Kasumi-1 (cell line): ENCODE results near the gene TSKU.

Experiments used
- DNase-seq, 2 experiments: peaks; one replicate each; lab custom pipeline; 2025; lab: John Stamatoyannopoulos, UW

The TSKU gene, protein sequence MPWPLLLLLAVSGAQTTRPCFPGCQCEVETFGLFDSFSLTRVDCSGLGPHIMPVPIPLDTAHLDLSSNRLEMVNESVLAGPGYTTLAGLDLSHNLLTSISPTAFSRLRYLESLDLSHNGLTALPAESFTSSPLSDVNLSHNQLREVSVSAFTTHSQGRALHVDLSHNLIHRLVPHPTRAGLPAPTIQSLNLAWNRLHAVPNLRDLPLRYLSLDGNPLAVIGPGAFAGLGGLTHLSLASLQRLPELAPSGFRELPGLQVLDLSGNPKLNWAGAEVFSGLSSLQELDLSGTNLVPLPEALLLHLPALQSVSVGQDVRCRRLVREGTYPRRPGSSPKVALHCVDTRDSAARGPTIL

DNA sequence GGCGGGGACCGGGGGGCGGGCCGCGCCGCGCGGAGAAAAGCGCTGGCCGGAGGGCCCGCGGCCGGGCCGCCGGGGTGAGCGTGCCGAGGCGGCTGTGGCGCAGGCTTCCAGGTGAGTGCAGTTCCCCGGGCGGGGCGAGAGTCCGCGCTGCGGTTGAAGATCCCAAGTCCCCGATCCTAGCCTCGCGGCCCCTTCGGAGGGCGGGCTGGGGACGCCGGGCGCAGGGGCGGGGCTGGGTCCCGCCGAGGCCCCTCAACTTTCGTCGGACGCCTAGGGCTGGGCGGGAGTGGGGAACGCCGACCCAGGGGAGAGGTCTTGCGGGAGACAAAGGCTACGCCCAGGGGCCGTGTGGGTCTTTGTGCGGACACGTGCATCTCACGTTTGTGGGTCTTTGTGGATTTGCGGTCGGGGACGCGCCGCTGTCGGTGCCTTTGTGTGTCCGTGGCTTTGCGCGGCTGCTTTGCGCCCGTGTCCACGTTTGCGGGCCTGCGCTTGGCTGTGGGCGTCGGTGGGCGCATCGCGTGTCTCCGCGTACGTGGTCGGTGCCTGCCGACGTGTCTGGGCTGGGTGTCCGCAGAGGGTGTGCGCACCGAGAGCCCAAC, at the start of gene TSKU:
Gene TSKU, plus strand, starts transcription at position 63 of the 602 bp plus-strand sequence. CDS start 12,261 bp downstream, outside the sequence.
- peak in 1 of 2 experiments; percentile 37 for DNase-seq

DNA sequence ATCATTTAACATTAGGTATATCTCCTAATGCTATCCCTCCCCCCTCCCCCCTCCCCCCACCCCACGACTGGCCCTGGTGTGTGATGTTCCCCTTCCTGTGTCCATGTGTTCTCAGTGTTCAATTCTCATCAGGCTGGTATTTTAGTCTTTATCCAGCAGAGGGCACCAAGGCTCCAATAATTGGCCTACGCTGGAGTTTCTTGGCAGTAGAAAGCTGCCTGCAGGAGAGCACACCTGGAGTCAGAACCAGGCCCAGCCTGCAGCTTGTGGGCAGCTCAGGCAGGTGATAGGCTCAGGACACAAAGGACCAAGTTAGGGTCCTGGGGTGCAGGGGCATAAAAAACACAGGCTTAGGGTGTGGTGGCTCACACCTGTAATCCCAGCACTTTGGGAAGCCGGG, 49.2 kb upstream of the TSKU start:
- peak; percentile 54 to 61 for DNase-seq

GRCh38 chr11:76734456-76735420, 48.4 kb upstream of the TSKU start:
- DNase-seq: no peak

DNA sequence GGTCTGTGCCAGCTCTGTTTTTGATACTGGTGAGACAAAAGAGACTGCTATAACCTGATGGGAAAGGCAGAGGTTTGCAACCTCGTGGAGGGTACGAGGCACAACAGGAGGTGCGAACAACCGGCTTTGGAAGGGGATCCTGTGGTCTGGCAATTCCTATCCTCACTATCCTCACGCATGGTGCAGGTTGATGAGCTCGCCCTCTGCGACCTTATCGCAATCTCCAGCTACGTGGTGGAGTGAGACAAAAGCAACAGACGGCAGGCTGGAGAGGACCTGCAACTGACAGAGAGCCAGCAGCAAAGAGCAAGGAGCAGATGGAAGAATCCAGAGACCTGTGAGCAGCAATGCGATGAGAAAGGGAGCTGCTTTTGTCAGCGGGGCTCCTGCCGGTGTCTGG, 47.3 kb upstream of the TSKU start:
- no peak for DNase-seq

GRCh38 chr11:76736266-76736665, 46.9 kb upstream of the TSKU start:
- DNase-seq: no peak

- no peak for DNase-seq
These were observed 46.2 kb upstream of the TSKU start for GRCh38 chr11:76736773-76737495.

DNA sequence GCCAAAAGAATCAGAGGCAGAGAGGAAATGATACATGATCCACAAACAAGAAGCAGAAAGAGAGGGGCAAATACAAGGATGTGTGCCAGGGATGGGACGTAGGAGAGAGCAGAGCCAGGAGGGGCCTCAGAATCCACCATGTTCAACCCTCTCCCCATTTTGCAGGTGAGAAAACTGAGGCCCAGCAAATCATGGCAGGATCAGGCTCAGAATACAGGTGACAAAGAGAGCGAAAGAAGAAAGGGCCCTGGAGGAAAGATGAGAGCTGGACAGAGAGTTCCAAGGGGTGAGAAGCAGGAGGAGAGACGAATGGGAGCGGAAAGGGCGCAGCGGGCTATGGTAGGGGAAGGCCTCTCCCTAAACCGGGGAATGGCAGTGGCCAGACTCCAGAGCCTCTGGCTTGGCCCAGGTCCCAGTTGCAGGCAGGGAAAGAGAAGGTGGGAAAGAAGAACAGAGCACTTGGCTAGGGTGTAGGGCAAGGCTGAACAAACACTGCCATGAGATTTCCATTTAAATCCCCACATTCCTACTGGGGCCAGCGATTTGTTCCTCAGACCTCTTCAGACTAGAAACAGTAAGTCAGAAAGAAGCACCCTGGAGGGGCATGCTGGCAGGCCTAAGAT, 44.4 kb upstream of the TSKU start:
- DNase-seq: no peak

GRCh38 chr11:76739798-76740197, 43.4 kb upstream of the TSKU start:
- no peak for DNase-seq

GRCh38 chr11:76740772-76741171, 42.4 kb upstream of the TSKU start:
- no peak for DNase-seq

DNA sequence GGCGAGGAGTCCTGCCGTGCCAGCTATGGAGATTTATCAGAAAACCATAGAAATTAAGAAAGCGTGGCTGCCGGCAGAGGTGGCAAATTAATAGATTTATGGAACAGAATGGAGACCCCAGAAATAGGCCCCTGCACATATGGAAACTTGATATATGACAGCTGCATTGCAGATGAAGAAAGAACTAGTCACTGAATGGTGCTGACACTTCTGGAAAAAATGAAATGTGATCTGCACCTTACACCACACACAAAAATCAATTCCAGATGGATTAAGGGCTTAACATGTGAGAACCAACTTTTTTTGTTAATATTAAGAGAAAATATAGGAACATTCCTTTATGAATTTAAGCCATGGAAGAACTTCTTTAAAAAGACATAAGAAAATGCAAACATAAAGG, 40.3 kb upstream of the TSKU start:
- DNase-seq: no peak

- DNase-seq: peak; percentile 32 to 42
These were observed 38.7 kb upstream of the TSKU start for GRCh38 chr11:76744186-76745043.

DNA sequence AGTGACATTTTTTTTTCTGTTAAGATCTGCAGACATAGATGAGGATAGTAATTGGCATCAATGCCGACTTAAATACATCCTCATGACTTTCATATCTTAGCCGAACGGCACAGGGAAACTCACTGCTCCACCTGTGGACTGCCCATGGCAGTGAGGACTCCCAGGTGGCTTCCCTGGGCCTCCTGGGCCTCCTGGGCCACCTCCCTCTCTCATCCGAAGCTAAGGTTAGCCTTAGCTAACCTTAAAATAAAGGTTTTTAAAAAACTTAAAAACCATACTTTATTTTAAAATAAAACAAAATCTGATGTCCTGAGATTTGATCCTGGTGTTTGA, 38.1 kb upstream of the TSKU start:
- no peak for DNase-seq

- no peak for DNase-seq
These were observed 37.5 kb upstream of the TSKU start for GRCh38 chr11:76745561-76746207.

DNA sequence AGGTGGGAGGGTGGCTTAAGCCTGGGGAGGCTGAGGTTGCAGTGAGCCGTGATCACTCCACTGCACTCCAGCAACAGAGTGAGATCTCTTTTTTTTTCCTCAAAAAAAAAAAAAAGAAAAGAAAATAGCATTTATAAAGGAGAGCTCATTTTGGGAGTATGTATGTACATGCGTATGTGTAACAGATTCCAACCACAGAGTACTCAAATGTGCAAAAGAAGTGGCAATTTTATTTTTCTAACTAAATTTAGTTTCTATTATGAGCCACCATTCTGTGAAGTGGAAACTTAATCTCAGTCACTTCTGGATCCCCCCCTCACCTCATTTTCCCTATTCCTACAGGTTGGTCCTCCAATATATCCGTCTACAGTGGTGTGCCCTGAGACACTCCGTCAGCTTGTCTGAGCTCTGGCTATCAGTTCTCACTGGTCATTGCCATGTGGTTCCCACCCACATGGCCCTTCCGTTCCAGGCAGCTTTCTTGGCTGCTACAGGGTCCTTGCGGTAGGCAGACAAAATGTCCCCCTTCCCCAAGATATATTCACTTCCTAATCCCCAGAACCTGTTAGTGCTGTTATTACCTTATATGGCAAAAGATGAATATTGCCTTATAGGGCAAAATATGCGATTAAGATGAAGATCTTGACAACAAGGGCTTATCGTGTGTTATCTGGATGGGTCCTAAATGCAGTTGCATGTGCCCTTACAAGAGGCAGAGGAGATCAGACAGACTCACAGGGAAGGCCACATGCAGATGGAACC, 35.8 kb upstream of the TSKU start:
- no peak for DNase-seq

GRCh38 chr11:76747915-76748860, 35.0 kb upstream of the TSKU start:
- no peak for DNase-seq

DNA sequence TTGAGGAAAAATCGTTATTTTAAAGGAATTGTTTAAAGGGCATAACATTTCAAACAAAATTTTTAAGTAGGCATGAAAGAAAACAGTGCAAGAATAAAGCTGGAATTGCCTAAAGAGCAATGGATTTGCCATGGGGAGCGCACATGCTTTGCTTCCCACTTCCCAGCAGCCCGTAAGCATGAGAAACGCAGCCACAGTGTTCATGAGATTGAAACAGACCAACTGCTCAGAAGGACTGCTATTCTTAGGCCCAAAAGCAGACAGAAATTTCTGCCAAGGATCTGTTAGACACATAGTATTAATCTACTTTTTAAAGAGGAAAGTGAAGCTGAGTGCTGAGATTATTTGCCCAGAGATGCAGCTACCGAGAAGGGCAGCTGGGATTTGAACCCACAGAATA, 34.2 kb upstream of the TSKU start:
- DNase-seq: no peak

GRCh38 chr11:76750067-76750466, 33.1 kb upstream of the TSKU start:
- DNase-seq: no peak

DNA sequence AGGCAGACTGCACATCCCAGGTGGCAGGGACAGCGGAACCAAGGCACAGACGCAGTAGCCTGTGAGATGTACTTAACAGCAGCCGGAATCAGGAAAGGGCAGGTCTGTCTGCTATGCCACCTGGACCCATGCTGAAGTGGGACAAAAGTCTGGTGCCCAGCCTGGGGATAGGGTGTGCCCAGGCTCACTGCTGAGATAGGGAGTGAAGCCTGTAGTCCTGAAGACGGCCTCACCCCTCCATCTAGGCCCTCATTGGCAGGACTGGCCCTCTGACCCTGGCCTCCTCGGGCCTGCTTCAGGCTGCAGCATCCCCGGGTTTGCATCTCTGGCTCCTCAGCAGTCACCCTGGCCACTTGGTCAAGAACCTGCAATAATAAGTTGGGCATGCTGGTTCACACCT, 32.4 kb upstream of the TSKU start:
- DNase-seq: no peak
